Panc1 (cell line): ENCODE results near the gene MYO18A.

Experiments used
- CTCF ChIP-seq: fragments of 450-650 bp; IDR thresholded peaks from 2 replicates; pipeline ENCODE4 v1.5.1; 2017; ENCODE audit warnings: mild to moderate bottlenecking
- POLR2AphosphoS5 ChIP-seq: IDR thresholded peaks from 2 replicates; pipeline ENCODE4 v1.6.1; 2012; ENCODE audit warnings: mild to moderate bottlenecking, low read depth, low read length, moderate library complexity
- SIN3A ChIP-seq: IDR thresholded peaks from 2 replicates; pipeline ENCODE4 v1.6.1; 2012; ENCODE audit warnings: low read depth, mild to moderate bottlenecking, low read length, moderate library complexity, borderline replicate concordance; ENCODE audit not compliant: insufficient read depth

- no peak for TF ChIP-seq CTCF
- no peak for TF ChIP-seq SIN3A
- no peak for TF ChIP-seq POLR2AphosphoS5
These were observed 48.1 kb downstream of the MYO18A start for GRCh38 chr17:29131814-29132682.
